Testis (tissue), 2 donors: Measurements from ENCODE around the gene MMP11.

Source experiments
- CTCF ChIP-seq, 3 experiments: fragments of 450-650 bp in 2 of 3; fragments of 200-600 bp in 1 of 3; sonication (generic) in 1 of 3; IDR thresholded peaks; one replicate each; pipeline ENCODE4 v1.5.1; 2016 to 2019; ENCODE audit warnings: antibody characterized with exemption in 3 of 3, mild to moderate bottlenecking in 2 of 3, moderate library complexity in 1 of 3
- POLR2A ChIP-seq: fragments of 450-650 bp; IDR thresholded peaks from one replicate; pipeline ENCODE4 v1.6.1; 2017; ENCODE audit warnings: antibody characterized with exemption, mild to moderate bottlenecking, moderate library complexity

- TF ChIP-seq POLR2A (no peak), CTCF (IDR thresholded peaks at IDR 0.05) (no peak)
Observed at GRCh38 chr22:23783265-23784150, 10.9 kb downstream of the MMP11 start.
